ENCODE measurements around the gene SLC25A44. TPM values are rescaled to one million over a fixed set of nuclear protein-coding genes. Genes with fewer than 3 reads are reported as not detected.

Gene SLC25A44
- total RNA-seq, 2 experiments from 2014 or later: 11.6 to 13.0 TPM

DNA sequence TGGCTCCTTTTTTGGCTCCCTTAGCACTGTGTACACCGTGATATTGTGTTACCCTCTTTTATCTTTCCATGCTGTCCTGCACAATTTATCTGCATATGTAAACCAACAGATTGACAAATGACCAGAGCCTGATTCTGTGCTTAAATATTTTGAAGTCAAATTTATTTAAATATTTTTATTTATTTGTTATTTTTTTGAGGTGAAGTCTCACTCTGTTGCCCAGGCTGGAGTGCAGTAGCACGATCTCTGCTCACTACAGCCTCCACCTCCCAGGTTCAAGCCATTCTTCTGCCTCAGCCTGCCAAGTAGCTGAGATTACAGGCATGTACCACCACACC, 31.7 kb downstream of the SLC25A44 start:
- Histone ChIP-seq H3K27me3 (ENCODE audit: control insufficient read depth in 1 of 2, insufficient read depth in 2 of 2, low read length in 2 of 2) (no peaks in the 10 kb centered on the region), H3K27ac (ENCODE audit: low read depth in 1 of 2, low read length in 2 of 2) (no peak overlapping the region), H3K4me1 (ENCODE audit: insufficient read depth, low read length) (peaks cover 28% of the 10 kb centered on the region), H3K4me3 (ENCODE audit: low read length) (no peak overlapping the region), H3K36me3 (ENCODE audit: insufficient read depth, low read length) (peaks cover 55% of the 10 kb centered on the region), H3K9me3 (ENCODE audit: control insufficient read depth in 1 of 2, insufficient read depth in 1 of 2, low read length in 2 of 2) (no peaks in the 10 kb centered on the region)
- Mint-ChIP-seq H3K36me3 (ENCODE audit: low read depth) (peaks cover 66% of the 10 kb centered on the region), H3K9me3 (no peaks in the 10 kb centered on the region), H3K27ac (peak overlapping the region; percentile 16), H3K27me3 (no peaks in the 10 kb centered on the region), H3K4me1 (ENCODE audit: low read depth) (peaks cover 32% of the 10 kb centered on the region), H3K4me3 (no peak overlapping the region)
- no peak for DNase-seq
- TF ChIP-seq, protein P1, sequence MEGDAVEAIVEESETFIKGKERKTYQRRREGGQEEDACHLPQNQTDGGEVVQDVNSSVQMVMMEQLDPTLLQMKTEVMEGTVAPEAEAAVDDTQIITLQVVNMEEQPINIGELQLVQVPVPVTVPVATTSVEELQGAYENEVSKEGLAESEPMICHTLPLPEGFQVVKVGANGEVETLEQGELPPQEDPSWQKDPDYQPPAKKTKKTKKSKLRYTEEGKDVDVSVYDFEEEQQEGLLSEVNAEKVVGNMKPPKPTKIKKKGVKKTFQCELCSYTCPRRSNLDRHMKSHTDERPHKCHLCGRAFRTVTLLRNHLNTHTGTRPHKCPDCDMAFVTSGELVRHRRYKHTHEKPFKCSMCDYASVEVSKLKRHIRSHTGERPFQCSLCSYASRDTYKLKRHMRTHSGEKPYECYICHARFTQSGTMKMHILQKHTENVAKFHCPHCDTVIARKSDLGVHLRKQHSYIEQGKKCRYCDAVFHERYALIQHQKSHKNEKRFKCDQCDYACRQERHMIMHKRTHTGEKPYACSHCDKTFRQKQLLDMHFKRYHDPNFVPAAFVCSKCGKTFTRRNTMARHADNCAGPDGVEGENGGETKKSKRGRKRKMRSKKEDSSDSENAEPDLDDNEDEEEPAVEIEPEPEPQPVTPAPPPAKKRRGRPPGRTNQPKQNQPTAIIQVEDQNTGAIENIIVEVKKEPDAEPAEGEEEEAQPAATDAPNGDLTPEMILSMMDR (IDR thresholded peaks at IDR 0.05): peak; percentile 3
- ChIA-PET POLR2A (interaction anchor here (0.6 to 3.7 kb wide), 9 partner anchors 12 to 1840 kb away, joined by 3 to 45 read pairs (median 4); partner anchors contain the start of genes PMF1 and SLC25A44), CTCF (interaction anchor here (0.6 to 4.5 kb wide), 32 partner anchors 11 to 173 kb away, joined by 3 to 45 read pairs (median 5); partner anchors contain the start of genes BGLAP, LMNA, PMF1 and SLC25A44)
- ATAC-seq (ENCODE audit: poor library complexity): no peak
- intact Hi-C loops (cut with DNase I, micrococcal nuclease): loop anchor here (1.0 to 5.0 kb wide), 4 partner anchors 33 to 135 kb away; partner anchors contain the start of gene SLC25A44 (in 1 of the 2)

GRCh38 chr1:156226116-156226538, 32.2 kb downstream of the SLC25A44 start:
- Mint-ChIP-seq H3K27ac (no peak overlapping the region), H3K4me3 (no peak overlapping the region), H3K4me1 (ENCODE audit: low read depth) (peaks cover 29% of the 10 kb centered on the region), H3K9me3 (no peaks in the 10 kb centered on the region), H3K36me3 (ENCODE audit: low read depth) (peaks cover 62% of the 10 kb centered on the region), H3K27me3 (no peaks in the 10 kb centered on the region)
- TF ChIP-seq, protein P1 (IDR thresholded peaks at IDR 0.05): no peak
- Histone ChIP-seq H3K4me1 (ENCODE audit: insufficient read depth, low read length) (peaks cover 28% of the 10 kb centered on the region), H3K9me3 (ENCODE audit: control insufficient read depth in 1 of 2, insufficient read depth in 1 of 2, low read length in 2 of 2) (no peaks in the 10 kb centered on the region), H3K36me3 (ENCODE audit: insufficient read depth, low read length) (peaks cover 50% of the 10 kb centered on the region), H3K4me3 (ENCODE audit: low read length) (no peak overlapping the region), H3K27me3 (ENCODE audit: control insufficient read depth in 1 of 2, insufficient read depth in 2 of 2, low read length in 2 of 2) (no peaks in the 10 kb centered on the region), H3K27ac (ENCODE audit: low read depth in 1 of 2, low read length in 2 of 2) (no peak overlapping the region)
- ATAC-seq (ENCODE audit: poor library complexity): no peak
- CTCF ChIA-PET: interaction anchor here (1.1 to 4.5 kb wide), 10 partner anchors 33 to 173 kb away, joined by 3 to 43 read pairs (median 10); partner anchors contain the start of genes LMNA, SLC25A44 and UBQLN4
- no peak for DNase-seq
- intact Hi-C loops (cut with DNase I, micrococcal nuclease): loop anchor here in 1 of 2 experiments (5.0 kb wide), 1 partner anchor 34 kb away; the partner anchor contains the start of gene SLC25A44
- POLR2A ChIA-PET: interaction anchor here (1.7 to 3.7 kb wide), 3 partner anchors 13 to 80 kb away, joined by 4 to 45 read pairs (median 16); partner anchors contain the start of gene PMF1

DNA sequence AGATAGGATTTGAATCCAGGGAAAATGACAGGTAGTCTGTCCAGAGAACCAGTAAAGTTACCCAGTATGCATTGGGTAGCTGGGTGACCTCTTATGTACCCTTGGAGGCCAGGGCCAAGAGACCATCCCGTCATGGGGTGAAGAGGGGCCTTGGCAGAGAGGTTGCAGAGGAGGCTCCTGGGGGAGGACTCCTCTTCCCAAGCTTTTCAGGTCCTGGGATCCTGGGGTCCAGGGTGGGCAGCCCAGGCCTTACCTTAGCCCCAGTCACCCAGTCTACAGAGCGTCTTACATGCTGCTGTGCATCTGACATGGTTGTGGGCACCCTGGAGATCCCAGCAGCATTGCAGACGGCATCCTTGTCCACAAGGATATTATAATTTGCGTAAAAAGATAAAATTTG, 32.9 kb downstream of the SLC25A44 start:
- Histone ChIP-seq H3K4me1 (ENCODE audit: insufficient read depth, low read length) (peaks cover 27% of the 10 kb centered on the region), H3K9me3 (ENCODE audit: control insufficient read depth in 1 of 2, insufficient read depth in 1 of 2, low read length in 2 of 2) (no peaks in the 10 kb centered on the region), H3K27me3 (ENCODE audit: control insufficient read depth in 1 of 2, insufficient read depth in 2 of 2, low read length in 2 of 2) (no peaks in the 10 kb centered on the region), H3K36me3 (ENCODE audit: insufficient read depth, low read length) (peaks cover 43% of the 10 kb centered on the region), H3K27ac (ENCODE audit: low read depth in 1 of 2, low read length in 2 of 2) (no peak overlapping the region), H3K4me3 (ENCODE audit: low read length) (no peak overlapping the region)
- H3K27ac Mint-ChIP-seq: no peak overlapping the region
- intact Hi-C loops (cut with DNase I, micrococcal nuclease): loop anchor here in 1 of 2 experiments (5.0 kb wide), 1 partner anchor 34 kb away; the partner anchor contains the start of gene SLC25A44
- H3K36me3 Mint-ChIP-seq (ENCODE audit: low read depth): peaks cover 58% of the 10 kb centered on the region
- CTCF ChIA-PET: interaction anchor here (1.1 to 4.5 kb wide), 3 partner anchors 33 to 131 kb away, joined by 4 to 43 read pairs (median 31); partner anchors contain the start of gene SLC25A44
- peaks cover 26% of the 10 kb centered on the region for H3K4me1 Mint-ChIP-seq (ENCODE audit: low read depth)
- POLR2A ChIA-PET: no interaction called here
- TF ChIP-seq, protein P1 (IDR thresholded peaks at IDR 0.05): no peak
- no peak for ATAC-seq (ENCODE audit: poor library complexity)
- H3K27me3 Mint-ChIP-seq: no peaks in the 10 kb centered on the region
- no peak overlapping the region for H3K4me3 Mint-ChIP-seq
- DNase-seq: no peak
- no peaks in the 10 kb centered on the region for H3K9me3 Mint-ChIP-seq

All from CD4-positive, alpha-beta T cell (primary cell).